HL-60 (cell line): ENCODE results near the gene ZFAND3.

Experiments used
- DNase-seq, 2 experiments: peaks; one replicate each; pipeline ENCODE4 v3.0.0-alpha.2; 2010 to 2020; ENCODE audit warnings: low read depth in 1 of 2, low spot score in 1 of 2
- H3K27ac ChIP-seq: fragments of 250-450 bp; sonication (Bioruptor Pico); replicated peaks from 2 replicates; pipeline ENCODE4 v1.5.1; 2020; ENCODE audit warnings: mild to moderate bottlenecking, moderate library complexity
- H3K27me3 ChIP-seq: fragments of 250-450 bp; sonication (Bioruptor Pico); 2 replicates; pipeline ENCODE4 v1.5.1; 2021; ENCODE audit warnings: mild to moderate bottlenecking, moderate library complexity; ENCODE audit not compliant: insufficient read depth, poor library complexity, severe bottlenecking
- H3K4me3 ChIP-seq: replicated peaks from 2 replicates; pipeline ENCODE4 v1.5.1; 2011; ENCODE audit warnings: mild to moderate bottlenecking, control low read depth, low read length; ENCODE audit not compliant: insufficient read depth
- CTCF ChIP-seq: IDR thresholded peaks from one replicate; pipeline ENCODE4 v1.5.1; 2011; ENCODE audit warnings: low read length, control low read depth, inconsistent platforms; ENCODE audit not compliant: insufficient read depth
- GABPA ChIP-seq: IDR thresholded peaks from 2 replicates; pipeline ENCODE4 v1.6.1; 2012; ENCODE audit warnings: low read depth
- POLR2AphosphoS5 ChIP-seq: IDR thresholded peaks from 2 replicates; pipeline ENCODE4 v1.6.1; 2012; ENCODE audit warnings: low read depth
- REST ChIP-seq: IDR thresholded peaks from 2 replicates; pipeline ENCODE4 v1.6.1; 2012; ENCODE audit warnings: low read depth; ENCODE audit not compliant: insufficient replicate concordance
- SPI1 ChIP-seq: IDR thresholded peaks from 2 replicates; pipeline ENCODE4 v1.6.1; 2012; ENCODE audit warnings: low read depth, mild to moderate bottlenecking, borderline replicate concordance

ZFAND3 gene

GRCh38 chr6:38141716-38142115 is 322.2 kb downstream of the ZFAND3 start:
- H3K27me3 ChIP-seq: no peaks in the 10 kb centered on the region
- H3K4me3 ChIP-seq: no peak overlapping the region
- no peak overlapping the region for H3K27ac ChIP-seq
- no peak for DNase-seq
- TF ChIP-seq GABPA (no peak), SPI1 (no peak), CTCF (no peak), REST (no peak), POLR2AphosphoS5 (no peak)

- Histone ChIP-seq H3K27ac (no peak overlapping the region), H3K27me3 (no peaks in the 10 kb centered on the region), H3K4me3 (no peak overlapping the region)
- DNase-seq: no peak
- TF ChIP-seq CTCF (no peak), SPI1 (no peak), REST (no peak), POLR2AphosphoS5 (no peak), GABPA (no peak)
Measured at GRCh38 chr6:38142178-38142902, 322.8 kb downstream of the ZFAND3 start.

GRCh38 chr6:38143191-38144150 is 323.9 kb downstream of the ZFAND3 start:
- no peak overlapping the region for H3K4me3 ChIP-seq
- DNase-seq: no peak
- H3K27ac ChIP-seq: no peak overlapping the region
- H3K27me3 ChIP-seq: no peaks in the 10 kb centered on the region
- no peak for TF ChIP-seq POLR2AphosphoS5
- TF ChIP-seq GABPA: no peak
- no peak for TF ChIP-seq SPI1
- TF ChIP-seq CTCF: no peak
- no peak for TF ChIP-seq REST
